Neuronal stem cell (in vitro differentiated cells): ENCODE data around the gene RBMS3.
A peak's percentile ranks its signal among the peaks of the same experiment; 100 is the strongest.
"Not testable (repeated sequence)": the region's sequence is repeated elsewhere in the genome, so short reads cannot be mapped to it uniquely, and the experiment has no call there.

Experiments used
- DNase-seq: peaks from one replicate; pipeline ENCODE4 v3.0.0-alpha.2; 2013; ENCODE audit warnings: low spot score
- H2AFZ ChIP-seq: one replicate; pipeline ENCODE4 v1.6.1; 2013; ENCODE audit warnings: mild to moderate bottlenecking, low read length, inconsistent platforms
- H2AK5ac ChIP-seq: 2 replicates; pipeline ENCODE4 v1.6.1; 2013; ENCODE audit warnings: low read depth, mild to moderate bottlenecking, inconsistent platforms, low read length, moderate library complexity, mixed read lengths
- H2BK120ac ChIP-seq: 2 replicates; pipeline ENCODE4 v1.6.1; 2013; ENCODE audit warnings: low read depth, mild to moderate bottlenecking, inconsistent platforms, low read length, moderate library complexity, mixed read lengths
- H2BK12ac ChIP-seq: one replicate; pipeline ENCODE4 v1.6.1; 2013; ENCODE audit warnings: low read length, inconsistent platforms
- H2BK15ac ChIP-seq: 2 replicates; pipeline ENCODE4 v1.6.1; 2013; ENCODE audit warnings: mild to moderate bottlenecking, low read length, inconsistent platforms, mixed read lengths
- H2BK5ac ChIP-seq: one replicate; pipeline ENCODE4 v1.6.1; 2013; ENCODE audit warnings: inconsistent platforms, mild to moderate bottlenecking, low read length, moderate library complexity
- H3K14ac ChIP-seq: one replicate; pipeline ENCODE4 v1.6.1; 2013; ENCODE audit warnings: low read length, inconsistent platforms
- H3K18ac ChIP-seq: 2 replicates; pipeline ENCODE4 v1.6.1; 2013; ENCODE audit warnings: low read length, inconsistent platforms
- H3K23ac ChIP-seq: 2 replicates; pipeline ENCODE4 v1.6.1; 2013; ENCODE audit warnings: low read depth, mild to moderate bottlenecking, mixed read lengths, low read length, inconsistent platforms; ENCODE audit not compliant: poor library complexity
- H3K27ac ChIP-seq: replicated peaks from 3 replicates; pipeline ENCODE4 v1.5.1; 2013; ENCODE audit warnings: low read length, inconsistent platforms
- H3K27me3 ChIP-seq, 3 experiments: 2 replicates each; pipeline ENCODE4 v1.6.1; 2013; ENCODE audit warnings: low read length in 3 of 3, mild to moderate bottlenecking in 2 of 3, inconsistent platforms in 1 of 3, low read depth in 1 of 3, mixed read lengths in 1 of 3, moderate library complexity in 1 of 3; ENCODE audit not compliant: control insufficient read depth in 3 of 3, insufficient read depth in 3 of 3
- H3K36me3 ChIP-seq, 2 donors: replicated peaks in 1 of 2; 2 replicates each; pipeline ENCODE4 v1.6.1; 2013; ENCODE audit warnings: low read length in 2 of 2; ENCODE audit not compliant: control insufficient read depth in 2 of 2, insufficient read depth in 2 of 2
- H3K4ac ChIP-seq: 2 replicates; pipeline ENCODE4 v1.6.1; 2013; ENCODE audit warnings: inconsistent platforms, mild to moderate bottlenecking, low read length, moderate library complexity
- H3K4me1 ChIP-seq, 2 donors: 1 replicate in 1 of 2; 2 replicates in 1 of 2; pipeline ENCODE4 v1.6.1; 2013; ENCODE audit warnings: low read length in 2 of 2, low read depth in 1 of 2; ENCODE audit not compliant: control insufficient read depth in 2 of 2, insufficient read depth in 1 of 2
- H3K4me2 ChIP-seq: one replicate; pipeline ENCODE4 v1.6.1; 2013; ENCODE audit warnings: mild to moderate bottlenecking, low read length, inconsistent platforms; ENCODE audit not compliant: insufficient read depth, poor library complexity, severe bottlenecking
- H3K4me3 ChIP-seq, 2 donors: 2 replicates each; pipeline ENCODE4 v1.5.1; 2013; ENCODE audit warnings: low read length in 2 of 2, mild to moderate bottlenecking in 2 of 2, inconsistent platforms in 1 of 2, moderate library complexity in 1 of 2
- H3K79me1 ChIP-seq: one replicate; pipeline ENCODE4 v1.6.1; 2013; ENCODE audit warnings: low read depth, mild to moderate bottlenecking, inconsistent platforms, low read length, moderate library complexity
- H3K9ac ChIP-seq: one replicate; pipeline ENCODE4 v1.6.1; 2013; ENCODE audit warnings: mild to moderate bottlenecking, low read depth, low read length, inconsistent platforms; ENCODE audit not compliant: poor library complexity
- H3K9me3 ChIP-seq, 2 donors: replicated peaks in 1 of 2; 2 replicates each; pipeline versions ENCODE3 to v1.6.1; 2013; ENCODE audit warnings: low read length in 2 of 2, mild to moderate bottlenecking in 2 of 2, inconsistent platforms in 1 of 2, low read depth in 1 of 2, mixed read lengths in 1 of 2, moderate library complexity in 1 of 2; ENCODE audit not compliant: control insufficient read depth in 2 of 2, insufficient read depth in 1 of 2
- H4K8ac ChIP-seq: one replicate; pipeline ENCODE4 v1.6.1; 2013; ENCODE audit warnings: low read depth, mild to moderate bottlenecking, inconsistent platforms, low read length, moderate library complexity
- H4K91ac ChIP-seq: one replicate; pipeline ENCODE4 v1.6.1; 2013; ENCODE audit warnings: low read length, low read depth, mild to moderate bottlenecking, inconsistent platforms; ENCODE audit not compliant: poor library complexity
- WGBS, 2 donors: extraction: QIAGEN DNeasy Blood & Tissue Kit; methylation state at CpG; one replicate each; pipeline ENCODE4 v1.1.7; 2013; ENCODE audit warnings: missing lambda C conversion rate in 2 of 2, mixed read lengths in 1 of 2; ENCODE audit not compliant: insufficient read length in 2 of 2, insufficient replicate concordance in 1 of 2; ENCODE audit errors: extremely low coverage in 2 of 2; 5-methylcytosine and 5-hydroxymethylcytosine counted together

The RBMS3 gene

GRCh38 chr3:29520764-29521163, 239.9 kb downstream of the RBMS3 start:
- no peak overlapping the region for H3K27ac ChIP-seq
- H3K27me3 ChIP-seq, result no peaks in the 10 kb centered on the region

GRCh38 chr3:29521293-29521692, 240.4 kb downstream of the RBMS3 start:
- Histone ChIP-seq H3K27ac (no peak overlapping the region), H2AK5ac (no peak overlapping the region), H2BK5ac (no peak overlapping the region), H3K9me3 (no peaks in the 10 kb centered on the region), H3K4ac (no peak overlapping the region), H3K4me1 (peaks cover 0 to 5% of the 10 kb centered on the region in 2 donors), H3K4me3 (no peak overlapping the region), H3K4me2 (no peak overlapping the region), H2AFZ (no peak overlapping the region), H3K27me3 (no peaks in the 10 kb centered on the region), H3K14ac (no peak overlapping the region), H4K8ac (no peak overlapping the region), H3K23ac (no peak overlapping the region), H2BK12ac (no peak overlapping the region), H2BK120ac (no peak overlapping the region), H3K18ac (no peak overlapping the region), H4K91ac (no peak overlapping the region), H2BK15ac (no peak overlapping the region), H3K36me3 (no peaks in the 10 kb centered on the region), H3K9ac (no peak overlapping the region), H3K79me1 (no peaks in the 10 kb centered on the region)
- DNase-seq, result no peak
- no CpG with 5 or more reads among the region's 1 CpG for WGBS, 2 donors

More at GRCh38 chr3:29520764-29521163, 239.9 kb downstream of the RBMS3 start:
- Histone ChIP-seq H3K4me3 (no peak overlapping the region), H3K18ac (no peak overlapping the region), H3K23ac (no peak overlapping the region), H3K14ac (no peak overlapping the region), H2BK120ac (no peak overlapping the region), H4K91ac (no peak overlapping the region), H3K79me1 (no peaks in the 10 kb centered on the region), H3K9me3 (no peaks in the 10 kb centered on the region), H3K4ac (no peak overlapping the region), H2BK15ac (no peak overlapping the region), H3K4me1 (peaks cover 0 to 5% of the 10 kb centered on the region in 2 donors), H3K4me2 (no peak overlapping the region), H2BK5ac (no peak overlapping the region), H3K9ac (no peak overlapping the region), H2AK5ac (no peak overlapping the region), H3K36me3 (no peaks in the 10 kb centered on the region), H4K8ac (no peak overlapping the region), H2BK12ac (no peak overlapping the region), H2AFZ (no peak overlapping the region)
- no CpG with 5 or more reads among the region's 3 CpGs for WGBS, 2 donors
- no peak for DNase-seq

GRCh38 chr3:29521751-29522150, 240.9 kb downstream of the RBMS3 start:
- Histone ChIP-seq H3K14ac (no peak overlapping the region), H3K18ac (no peak overlapping the region), H3K4me2 (no peak overlapping the region), H3K4me3 (no peak overlapping the region), H3K27me3 (no peaks in the 10 kb centered on the region), H3K9ac (no peak overlapping the region), H3K9me3 (no peaks in the 10 kb centered on the region), H3K79me1 (no peaks in the 10 kb centered on the region), H2BK15ac (no peak overlapping the region), H2BK120ac (no peak overlapping the region), H4K91ac (no peak overlapping the region), H3K27ac (no peak overlapping the region), H3K4ac (no peak overlapping the region), H2BK5ac (no peak overlapping the region), H2BK12ac (no peak overlapping the region), H3K4me1 (peaks cover 0 to 5% of the 10 kb centered on the region in 2 donors), H4K8ac (no peak overlapping the region), H2AK5ac (no peak overlapping the region), H2AFZ (no peak overlapping the region), H3K36me3 (no peaks in the 10 kb centered on the region), H3K23ac (no peak overlapping the region)
- no peak for DNase-seq
- no CpG with 5 or more reads among the region's 2 CpGs for WGBS, 2 donors

GRCh38 chr3:29524433-29524832, 243.6 kb downstream of the RBMS3 start:
- H3K4me2 ChIP-seq, H3K4me3 ChIP-seq, DNase-seq, H2BK12ac ChIP-seq, H3K9me3 ChIP-seq, H4K8ac ChIP-seq, H3K9ac ChIP-seq, H3K27me3 ChIP-seq, H2BK120ac ChIP-seq, H3K4me1 ChIP-seq, H3K36me3 ChIP-seq, H3K14ac ChIP-seq, H3K18ac ChIP-seq, H4K91ac ChIP-seq, H3K79me1 ChIP-seq, H3K23ac ChIP-seq, H2AK5ac ChIP-seq, H2BK15ac ChIP-seq, H2BK5ac ChIP-seq, H3K27ac ChIP-seq, H3K4ac ChIP-seq: not testable (repeated sequence)
- no CpG with 5 or more reads among the region's 10 CpGs for WGBS, 2 donors
- H2AFZ ChIP-seq, result peak overlapping the region; percentile 75
